H1 (cell line): Measurements from ENCODE around the gene CACNG4. TPM values are rescaled to one million over a fixed set of nuclear protein-coding genes. Genes with fewer than 3 reads are reported as not detected.

Source experiments
- CREB1 ChIP-seq: IDR thresholded peaks from 2 replicates; pipeline ENCODE4 v1.6.1; 2012; ENCODE audit warnings: inconsistent platforms
- SP4 ChIP-seq: IDR thresholded peaks from 2 replicates; pipeline ENCODE4 v1.6.1; 2012; ENCODE audit warnings: low read length, inconsistent platforms
- polyA plus RNA-seq, 7 experiments: library from polyadenylated mRNA; depleted of rRNA in 3 of 7; stranded (reverse) in 5 of 7; unstranded in 2 of 7; fragments of >200 nt in 5 of 7; fragments of 200-250 nt in 2 of 7; gene quantifications; 1 replicate in 5 of 7; 2 replicates in 1 of 7; 4 replicates in 1 of 7; pipeline versions ENCODE4 v1.2.1 to v1.2.3, GENCODE V29; 2011 to 2013; ENCODE audit warnings: missing spikeins in 2 of 7, mixed read lengths in 2 of 7
- total RNA-seq: library from RNA; stranded (reverse); fragmentation: NEBNext Ultra II Directional; extraction: Animal tissue kit (Norgen Biotek cat#: 25700); gene quantifications from 2 replicates; pipeline ENCODE4 v1.2.1, GENCODE V29; 2021

CACNG4 gene
- total and polyA plus RNA-seq, 2 of the 8 experiments (the other 6 are each of a cell fraction or from before 2014, with no cell fraction given), result 3.6 to 5.6 TPM

- no peak for TF ChIP-seq SP4
- TF ChIP-seq CREB1, result no peak
Observed at GRCh38 chr17:67047382-67047781, 82.9 kb downstream of the CACNG4 start (continued).
